ENCODE measurements around the gene ANXA11.

Gene ANXA11

GRCh38 chr10:80187465-80188409 is 17.6 kb downstream of the ANXA11 start:
- peak; percentile 60 for DNase-seq

- DNase-seq: no peak
Measured at GRCh38 chr10:80187060-80187459, 18.3 kb downstream of the ANXA11 start.

- DNase-seq: no peak
Measured at GRCh38 chr10:80186364-80187012, 18.8 kb downstream of the ANXA11 start.

GRCh38 chr10:80185578-80186299 is 19.6 kb downstream of the ANXA11 start:
- DNase-seq: no peak

GRCh38 chr10:80184291-80184690 is 21.0 kb downstream of the ANXA11 start:
- no peak for DNase-seq

GRCh38 chr10:80183436-80183835 is 21.9 kb downstream of the ANXA11 start:
- no peak for DNase-seq

- DNase-seq: no peak
Measured at GRCh38 chr10:80182986-80183385, 22.4 kb downstream of the ANXA11 start.

GRCh38 chr10:80177781-80178636 is 27.3 kb downstream of the ANXA11 start:
- no peak for DNase-seq

- DNase-seq: no peak
Measured at GRCh38 chr10:80176526-80176925, 28.8 kb downstream of the ANXA11 start.

GRCh38 chr10:80174641-80175395 is 30.5 kb downstream of the ANXA11 start:
- no peak for DNase-seq

GRCh38 chr10:80173466-80173865 is 31.9 kb downstream of the ANXA11 start:
- no peak for DNase-seq

GRCh38 chr10:80172896-80173295 is 32.4 kb downstream of the ANXA11 start:
- no peak for DNase-seq

- DNase-seq: no peak
Measured at GRCh38 chr10:80171248-80171660, 34.1 kb downstream of the ANXA11 start.

- DNase-seq: no peak
Measured at GRCh38 chr10:80170641-80171040, 34.7 kb downstream of the ANXA11 start.

GRCh38 chr10:80170026-80170425 is 35.3 kb downstream of the ANXA11 start:
- DNase-seq: no peak

GRCh38 chr10:80168679-80169380 is 36.5 kb downstream of the ANXA11 start:
- no peak for DNase-seq

GRCh38 chr10:80168162-80168511 is 37.2 kb downstream of the ANXA11 start:
- DNase-seq: no peak

- no peak for DNase-seq
Measured at GRCh38 chr10:80167471-80168161, 37.7 kb downstream of the ANXA11 start.

- no peak for DNase-seq
Measured at GRCh38 chr10:80166581-80167470, 38.5 kb downstream of the ANXA11 start.
